ENCODE measurements around the gene RBM12.

RBM12 gene

DNA sequence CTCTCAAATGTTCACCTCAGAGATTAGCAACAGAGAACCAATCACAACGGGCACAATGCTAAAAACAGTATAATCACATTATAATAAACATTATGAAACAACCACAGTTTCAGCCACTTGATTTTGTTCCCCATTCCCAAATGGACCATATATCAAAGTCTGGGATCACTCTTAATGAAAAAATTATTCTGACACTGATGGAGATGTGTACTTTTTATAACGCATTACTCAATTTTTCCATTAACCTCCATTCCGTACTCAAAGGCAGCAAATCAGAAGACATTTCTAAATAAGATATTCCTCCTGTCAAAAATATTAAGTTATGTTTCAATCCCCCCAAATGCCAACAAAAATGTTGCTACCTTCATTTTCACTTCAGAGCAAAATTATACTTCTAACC lies 2.8 kb downstream of the RBM12 start:
- Histone ChIP-seq H3K36me3 (ENCODE audit: insufficient read depth, low read length) (peaks cover 57% of the 10 kb centered on the region), H3K9me2 (ENCODE audit: low read depth, low read length) (no peaks in the 10 kb centered on the region), H2AFZ (ENCODE audit: low read length) (no peak overlapping the region), H3K27ac (ENCODE audit: low read depth, low read length, poor library complexity, severe bottlenecking) (no peak overlapping the region), H3K9ac (ENCODE audit: low read length) (peak overlapping the region; percentile 89; the same call in 1 of the 2 replicates), H3K9me3 (ENCODE audit: low read length) (peaks cover 23% of the 10 kb centered on the region; the same call in 1 of the 2 replicates), H3K4me1 (ENCODE audit: insufficient read depth, low read length, severe bottlenecking) (peaks cover 33% of the 10 kb centered on the region), H3K79me2 (ENCODE audit: insufficient read depth, low read length) (peaks cover 76% of the 10 kb centered on the region), H3K4me3 (ENCODE audit: low read depth, low read length, poor library complexity, severe bottlenecking) (peak overlapping the region; percentile 77), H3K4me2 (ENCODE audit: low read length) (peak overlapping the region; percentile 83), H3K27me3 (ENCODE audit: insufficient read depth, low read length) (no peaks in the 10 kb centered on the region), H4K20me1 (ENCODE audit: insufficient read depth, low read length) (no peaks in the 10 kb centered on the region; the same call in none of the 2 replicates), H3F3A (ENCODE audit: insufficient read depth, low read length) (no peaks in the 10 kb centered on the region)
- no peak for TF ChIP-seq EZH2 (IDR thresholded peaks at IDR 0.05; ENCODE audit: borderline replicate concordance, low read length)
- TF ChIP-seq, protein P1, sequence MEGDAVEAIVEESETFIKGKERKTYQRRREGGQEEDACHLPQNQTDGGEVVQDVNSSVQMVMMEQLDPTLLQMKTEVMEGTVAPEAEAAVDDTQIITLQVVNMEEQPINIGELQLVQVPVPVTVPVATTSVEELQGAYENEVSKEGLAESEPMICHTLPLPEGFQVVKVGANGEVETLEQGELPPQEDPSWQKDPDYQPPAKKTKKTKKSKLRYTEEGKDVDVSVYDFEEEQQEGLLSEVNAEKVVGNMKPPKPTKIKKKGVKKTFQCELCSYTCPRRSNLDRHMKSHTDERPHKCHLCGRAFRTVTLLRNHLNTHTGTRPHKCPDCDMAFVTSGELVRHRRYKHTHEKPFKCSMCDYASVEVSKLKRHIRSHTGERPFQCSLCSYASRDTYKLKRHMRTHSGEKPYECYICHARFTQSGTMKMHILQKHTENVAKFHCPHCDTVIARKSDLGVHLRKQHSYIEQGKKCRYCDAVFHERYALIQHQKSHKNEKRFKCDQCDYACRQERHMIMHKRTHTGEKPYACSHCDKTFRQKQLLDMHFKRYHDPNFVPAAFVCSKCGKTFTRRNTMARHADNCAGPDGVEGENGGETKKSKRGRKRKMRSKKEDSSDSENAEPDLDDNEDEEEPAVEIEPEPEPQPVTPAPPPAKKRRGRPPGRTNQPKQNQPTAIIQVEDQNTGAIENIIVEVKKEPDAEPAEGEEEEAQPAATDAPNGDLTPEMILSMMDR (IDR thresholded peaks at IDR 0.05; ENCODE audit: low read length) = no peak

DNA sequence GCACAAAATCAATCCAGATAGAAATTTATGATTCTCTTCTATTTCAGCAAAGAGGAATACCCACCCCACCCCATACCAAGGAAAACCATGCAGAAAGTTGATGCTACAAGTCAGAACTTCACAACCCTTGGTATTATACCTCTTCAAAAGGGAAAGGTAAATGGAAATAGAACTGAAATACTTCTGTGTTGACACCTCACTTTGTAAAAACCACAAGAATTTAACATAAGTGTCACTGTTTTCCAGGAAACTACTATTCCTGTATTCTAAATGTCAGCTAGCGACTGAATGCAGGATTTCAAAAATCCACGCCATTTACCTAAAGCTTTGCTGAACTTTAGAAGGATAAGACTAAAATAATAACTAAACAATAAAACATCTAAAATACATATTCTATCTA lies 3.6 kb downstream of the RBM12 start:
- H3K27ac ChIP-seq (ENCODE audit: low read depth, low read length, poor library complexity, severe bottlenecking) = no peak overlapping the region
- no peaks in the 10 kb centered on the region for H3K9me2 ChIP-seq (ENCODE audit: low read depth, low read length)
- H3K9ac ChIP-seq (ENCODE audit: low read length) = no peak overlapping the region
- H3K9me3 ChIP-seq (ENCODE audit: low read length) = peaks cover 26% of the 10 kb centered on the region; the same call in 1 of the 2 replicates
- peaks cover 66% of the 10 kb centered on the region for H3K36me3 ChIP-seq (ENCODE audit: insufficient read depth, low read length)
- H3K4me2 ChIP-seq (ENCODE audit: low read length) = peak overlapping the region; percentile 83; the same call in 1 of the 2 replicates
- H3F3A ChIP-seq (ENCODE audit: insufficient read depth, low read length) = no peaks in the 10 kb centered on the region
- H3K79me2 ChIP-seq (ENCODE audit: insufficient read depth, low read length) = peaks cover 85% of the 10 kb centered on the region
- no peaks in the 10 kb centered on the region for H3K27me3 ChIP-seq (ENCODE audit: insufficient read depth, low read length)
- TF ChIP-seq, protein P1 (IDR thresholded peaks at IDR 0.05; ENCODE audit: low read length) = no peak
- no peak for TF ChIP-seq EZH2 (IDR thresholded peaks at IDR 0.05; ENCODE audit: borderline replicate concordance, low read length)
- peaks cover 33% of the 10 kb centered on the region for H3K4me1 ChIP-seq (ENCODE audit: insufficient read depth, low read length, severe bottlenecking)
- H2AFZ ChIP-seq (ENCODE audit: low read length) = no peak overlapping the region
- peak overlapping the region; percentile 77 for H3K4me3 ChIP-seq (ENCODE audit: low read depth, low read length, poor library complexity, severe bottlenecking)
- H4K20me1 ChIP-seq (ENCODE audit: insufficient read depth, low read length) = no peaks in the 10 kb centered on the region; the same call in none of the 2 replicates

DNA sequence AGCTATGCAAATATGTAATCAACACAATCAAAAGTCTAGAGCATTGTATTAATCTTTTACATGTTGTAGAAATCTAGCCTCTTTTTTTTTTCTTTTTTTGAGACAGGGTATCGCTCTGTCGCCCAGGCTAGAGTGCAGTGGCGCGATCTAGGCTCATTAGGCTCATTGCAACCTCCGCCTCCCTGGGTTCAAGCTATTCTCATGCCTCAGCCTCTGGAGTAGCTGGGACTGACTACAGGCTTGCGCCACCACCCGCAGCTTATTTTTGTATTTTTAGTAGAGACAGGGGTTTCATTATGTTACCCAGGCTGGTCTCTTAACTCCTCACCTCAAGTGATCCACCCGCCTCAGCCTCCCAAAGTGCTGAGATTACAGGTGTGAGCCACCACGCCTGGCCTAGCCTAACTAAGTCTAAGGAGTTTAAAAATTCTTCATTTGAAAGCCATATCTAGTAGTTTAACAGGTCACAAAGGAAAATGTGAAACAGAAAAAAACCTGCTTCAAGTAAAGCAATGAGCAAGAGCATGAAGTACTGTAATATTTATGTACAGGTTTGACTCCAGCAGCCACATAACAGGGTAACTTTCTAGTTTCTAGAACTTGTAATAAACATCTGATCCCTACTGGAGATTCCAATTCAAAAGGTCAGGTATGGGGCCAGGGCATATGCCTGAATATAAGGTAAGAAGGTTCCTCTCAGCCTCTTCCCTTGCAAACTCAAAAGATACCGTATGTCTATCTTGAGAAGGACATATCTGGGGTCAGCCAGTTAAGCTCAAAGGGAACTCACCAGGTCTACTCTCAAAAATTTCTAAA lies 4.4 kb downstream of the RBM12 start:
- Histone ChIP-seq H3K4me3 (ENCODE audit: low read depth, low read length, poor library complexity, severe bottlenecking) (no peak overlapping the region), H4K20me1 (ENCODE audit: insufficient read depth, low read length) (no peaks in the 10 kb centered on the region; the same call in none of the 2 replicates), H3K36me3 (ENCODE audit: insufficient read depth, low read length) (peaks cover 73% of the 10 kb centered on the region), H2AFZ (ENCODE audit: low read length) (no peak overlapping the region), H3K4me1 (ENCODE audit: insufficient read depth, low read length, severe bottlenecking) (peaks cover 33% of the 10 kb centered on the region), H3K79me2 (ENCODE audit: insufficient read depth, low read length) (peaks cover 92% of the 10 kb centered on the region), H3K27me3 (ENCODE audit: insufficient read depth, low read length) (no peaks in the 10 kb centered on the region), H3F3A (ENCODE audit: insufficient read depth, low read length) (no peaks in the 10 kb centered on the region), H3K9ac (ENCODE audit: low read length) (no peak overlapping the region), H3K27ac (ENCODE audit: low read depth, low read length, poor library complexity, severe bottlenecking) (no peak overlapping the region), H3K4me2 (ENCODE audit: low read length) (no peak overlapping the region), H3K9me2 (ENCODE audit: low read depth, low read length) (no peaks in the 10 kb centered on the region), H3K9me3 (ENCODE audit: low read length) (peaks cover 26% of the 10 kb centered on the region; the same call in 1 of the 2 replicates)
- TF ChIP-seq EZH2 (IDR thresholded peaks at IDR 0.05; ENCODE audit: borderline replicate concordance, low read length) = no peak
- TF ChIP-seq, protein P1 (IDR thresholded peaks at IDR 0.05; ENCODE audit: low read length) = no peak
